ENCODE results near the gene MAP2K2. TPM values are rescaled to one million over a fixed set of nuclear protein-coding genes. Genes with fewer than 3 reads are reported as not detected.

Gene MAP2K2
- total and polyA plus RNA-seq, 2 donors (not counting 3 experiments of a cell fraction or from before 2014, with no cell fraction given), result 126 to 171 TPM

GRCh38 chr19:4097501-4097900 is 26.4 kb downstream of the MAP2K2 start:
- Histone ChIP-seq H3K27ac (ENCODE audit: insufficient read depth, low read depth, low read length) (no peak overlapping the region), H3K4me1 (ENCODE audit: control insufficient read depth, extremely low read depth, insufficient read depth, low read length) (no peaks in the 10 kb centered on the region), H3K36me3 (ENCODE audit: control insufficient read depth in 2 of 2, extremely low read depth in 1 of 2, insufficient read depth in 2 of 2, low read length in 2 of 2) (peaks cover 8 to 54% of the 10 kb centered on the region in 2 experiments), H3K4me3 (replicated peaks in 1 of 3; ENCODE audit: insufficient read depth in 1 of 3, low read depth in 1 of 3, low read length in 3 of 3) (no peak overlapping the region), H3K27me3 (ENCODE audit: control insufficient read depth in 2 of 2, insufficient read depth in 2 of 2, low read length in 2 of 2) (no peaks in the 10 kb centered on the region), H3K9ac (replicated peaks; ENCODE audit: extremely low read depth, insufficient read depth, low read length) (no peak overlapping the region), H3K9me1 (replicated peaks; ENCODE audit: control insufficient read depth, extremely low read depth, insufficient read depth, low read length) (no peaks in the 10 kb centered on the region), H3K79me2 (ENCODE audit: control insufficient read depth, insufficient read depth, low read length) (no peaks in the 10 kb centered on the region), H3K9me3 (replicated peaks; ENCODE audit: control insufficient read depth, insufficient read depth, low read length) (no peaks in the 10 kb centered on the region), H2AFZ (ENCODE audit: low read depth, low read length) (no peak overlapping the region), H3K4me2 (ENCODE audit: insufficient read depth, low read length) (no peak overlapping the region), H4K20me1 (replicated peaks; ENCODE audit: control insufficient read depth, extremely low read depth, insufficient read depth, low read length) (no peaks in the 10 kb centered on the region)
- FAIRE-seq (no peak), DNase-seq (ENCODE audit: low read depth, low spot score) (no peak)
- dilution Hi-C loops (cut with MboI; ENCODE audit: extremely low pct_ligation_motif_present, low sequenced_read_pairs) (no loop called here), intact Hi-C loops (cut with micrococcal nuclease) (no loop called here)
- BruUV-seq (replicated peaks), result no TSS peak
- CTCF ChIA-PET, result interaction anchor here (0.8 kb wide), 1 partner anchor 42 kb away, joined by 6 read pairs; no protein-coding TSS in a partner anchor
- no peak for TF ChIP-seq JUN (IDR thresholded peaks at IDR 0.05; ENCODE audit: borderline replicate concordance, insufficient read depth, insufficient read length, low read depth)
- TF ChIP-seq EZH2 (IDR thresholded peaks at IDR 0.05; ENCODE audit: borderline replicate concordance, low read depth, low read length, severe bottlenecking), result no peak
- no peak for TF ChIP-seq CTCF (IDR thresholded peaks at IDR 0.05; ENCODE audit: extremely low read depth in 1 of 2, insufficient read depth in 1 of 2, low read depth in 1 of 2, low read length in 2 of 2)
- POLR2A ChIA-PET, result interaction anchor here (0.5 kb wide), 1 partner anchor 48 kb away, joined by 8 read pairs; no protein-coding TSS in a partner anchor

- no peak for TF ChIP-seq FOS (IDR thresholded peaks at IDR 0.05; ENCODE audit: borderline replicate concordance, insufficient read depth, low read length)
- Histone ChIP-seq H3K27me3 (ENCODE audit: control insufficient read depth in 2 of 2, insufficient read depth in 2 of 2, low read length in 2 of 2) (no peaks in the 10 kb centered on the region), H3K4me3 (replicated peaks in 1 of 3; ENCODE audit: insufficient read depth in 1 of 3, low read depth in 1 of 3, low read length in 3 of 3) (no peak overlapping the region), H3K9ac (replicated peaks; ENCODE audit: extremely low read depth, insufficient read depth, low read length) (no peak overlapping the region), H3K36me3 (ENCODE audit: control insufficient read depth in 2 of 2, extremely low read depth in 1 of 2, insufficient read depth in 2 of 2, low read length in 2 of 2) (peaks cover 8 to 44% of the 10 kb centered on the region in 2 experiments), H3K27ac (ENCODE audit: insufficient read depth, low read depth, low read length) (no peak overlapping the region), H4K20me1 (replicated peaks; ENCODE audit: control insufficient read depth, extremely low read depth, insufficient read depth, low read length) (no peaks in the 10 kb centered on the region), H3K4me2 (ENCODE audit: insufficient read depth, low read length) (no peak overlapping the region), H3K9me3 (replicated peaks; ENCODE audit: control insufficient read depth, insufficient read depth, low read length) (no peaks in the 10 kb centered on the region), H3K9me1 (replicated peaks; ENCODE audit: control insufficient read depth, extremely low read depth, insufficient read depth, low read length) (no peaks in the 10 kb centered on the region), H2AFZ (ENCODE audit: low read depth, low read length) (no peak overlapping the region), H3K79me2 (ENCODE audit: control insufficient read depth, insufficient read depth, low read length) (no peaks in the 10 kb centered on the region), H3K4me1 (ENCODE audit: control insufficient read depth, extremely low read depth, insufficient read depth, low read length) (no peaks in the 10 kb centered on the region)
- dilution Hi-C loops (cut with MboI; ENCODE audit: extremely low pct_ligation_motif_present, low sequenced_read_pairs), result no loop called here
- POLR2A ChIA-PET, result no interaction called here
- intact Hi-C loops (cut with micrococcal nuclease), result no loop called here
- no TSS peak for BruUV-seq (replicated peaks)
- FAIRE-seq (no peak), DNase-seq (ENCODE audit: low read depth, low spot score) (no peak)
- CTCF ChIA-PET, result no interaction called here
Observed at GRCh38 chr19:4096049-4096892, 27.7 kb downstream of the MAP2K2 start.

Measured in endothelial cell of umbilical vein (primary cell).